CD4-positive, alpha-beta T cell treated with Interleukin-17A for 1 hour (primary cell): ENCODE data around the gene KRTAP22-1.

Experiments used
- DNase-seq: peaks from one replicate; pipeline ENCODE4 v3.0.0-alpha.2; 2020

KRTAP22-1 gene

DNA sequence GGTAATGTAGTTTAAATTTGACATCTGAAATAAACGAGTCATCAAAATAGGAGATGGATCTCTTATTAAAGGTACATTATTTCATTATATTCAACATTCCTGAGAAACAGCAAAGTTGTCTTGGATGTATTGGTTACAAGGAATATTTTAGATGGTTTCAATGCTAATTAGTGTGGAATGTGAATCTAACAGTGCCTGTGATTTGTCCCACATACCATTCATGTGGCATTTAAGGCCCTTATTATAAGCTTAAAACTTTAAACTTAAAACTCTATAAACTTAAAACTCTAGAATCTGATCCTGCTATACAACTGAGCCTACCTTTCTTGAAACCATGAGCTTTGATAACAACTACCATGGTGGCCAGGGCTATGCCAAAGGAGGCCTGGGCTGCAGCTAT is at the start of gene KRTAP22-1:
TSS of gene KRTAP22-1 (plus strand) at position 301 of the 400 bp plus-strand sequence.
- no peak for DNase-seq

DNA sequence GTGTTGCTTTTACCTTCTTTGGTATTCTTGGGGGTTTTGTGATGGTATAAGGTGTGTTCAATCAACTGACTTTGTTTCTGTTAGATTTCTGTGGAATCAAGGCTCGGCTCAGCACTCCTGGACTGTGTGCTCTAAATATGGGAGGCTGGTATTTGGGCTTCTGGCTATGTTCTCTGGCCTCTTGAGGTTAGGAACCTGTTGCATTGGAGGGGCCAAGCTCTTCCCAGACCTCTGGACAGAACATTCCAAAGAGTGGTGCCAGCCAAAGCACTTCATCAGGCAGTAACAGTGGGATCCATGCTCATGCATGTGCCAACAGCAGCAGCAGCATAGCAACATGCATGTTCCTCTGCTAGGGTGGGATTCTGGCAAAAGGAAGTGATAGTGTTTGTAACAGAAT is 48.1 kb upstream of the KRTAP22-1 start:
- no peak for DNase-seq

DNA sequence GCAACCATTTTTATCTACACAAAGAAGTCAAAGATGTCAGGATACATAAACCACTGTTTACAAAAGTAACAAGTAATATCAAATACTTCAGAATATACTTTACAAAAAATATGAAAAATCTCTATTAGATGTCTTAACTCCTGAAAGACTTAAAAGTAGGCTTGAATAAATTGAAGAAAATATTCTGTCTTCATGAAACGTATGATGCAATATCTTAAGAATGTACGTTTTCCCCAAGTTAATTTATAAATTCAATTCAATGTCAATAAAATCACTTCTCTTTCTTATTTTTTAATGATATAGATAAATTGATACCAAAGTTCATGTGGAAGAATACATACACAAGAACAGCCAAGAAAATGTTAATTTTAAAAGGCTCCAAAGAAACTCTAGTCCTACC is 45.8 kb upstream of the KRTAP22-1 start:
- no peak for DNase-seq

DNA sequence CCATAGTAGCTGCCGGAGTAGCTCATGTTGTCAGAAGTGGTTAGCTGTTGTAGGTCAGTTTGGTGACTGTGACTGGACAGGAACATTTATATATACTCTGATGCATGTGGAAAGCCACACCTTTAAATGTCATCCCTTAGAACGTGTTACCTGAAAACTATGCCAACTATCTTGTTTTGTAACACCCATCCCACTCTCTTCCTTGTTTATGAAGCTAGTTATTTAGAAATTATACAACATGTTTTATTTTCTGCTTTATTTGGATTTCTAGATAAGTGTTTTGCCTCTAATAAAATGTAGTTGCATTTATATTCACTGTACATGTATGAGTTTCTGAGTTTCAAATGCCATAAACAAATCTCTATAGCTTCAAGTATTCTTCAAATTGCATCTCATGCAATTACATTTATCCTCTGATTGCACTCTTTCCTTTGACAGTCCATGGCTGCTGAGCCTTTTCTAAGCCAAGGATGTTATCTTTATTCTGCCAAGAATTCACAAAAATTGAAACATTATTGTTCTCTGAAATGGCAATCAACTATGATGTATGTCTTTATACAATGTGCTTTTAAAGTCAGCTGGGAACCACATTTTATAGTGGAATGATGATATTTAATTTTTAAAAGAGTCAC is 39.5 kb upstream of the KRTAP22-1 start, which contains the start of gene KRTAP19-7:
TSS of gene KRTAP19-7 (minus strand) at position 51 of the 632 bp plus-strand sequence. CDS start at position 26, 25 bp downstream.
- DNase-seq, result no peak

DNA sequence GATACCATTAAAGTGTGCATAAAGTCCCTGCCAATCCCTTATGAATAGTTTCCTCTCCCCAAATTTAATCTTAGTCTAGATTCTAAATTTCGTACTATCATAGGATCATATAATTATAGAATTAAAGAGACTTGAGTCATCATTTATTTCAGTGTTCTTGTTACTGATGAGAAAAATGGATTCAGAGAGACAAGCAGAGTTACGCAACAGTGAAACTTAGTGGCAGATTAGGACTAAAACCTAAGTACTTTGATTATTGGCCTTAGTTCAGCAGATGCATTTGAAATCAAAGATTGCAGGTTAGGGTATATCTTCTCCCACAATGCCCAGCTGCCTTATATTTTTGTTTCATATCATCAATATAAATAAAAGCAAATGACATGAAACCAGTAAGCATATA is 38.9 kb upstream of the KRTAP22-1 start:
- DNase-seq, result no peak

DNA sequence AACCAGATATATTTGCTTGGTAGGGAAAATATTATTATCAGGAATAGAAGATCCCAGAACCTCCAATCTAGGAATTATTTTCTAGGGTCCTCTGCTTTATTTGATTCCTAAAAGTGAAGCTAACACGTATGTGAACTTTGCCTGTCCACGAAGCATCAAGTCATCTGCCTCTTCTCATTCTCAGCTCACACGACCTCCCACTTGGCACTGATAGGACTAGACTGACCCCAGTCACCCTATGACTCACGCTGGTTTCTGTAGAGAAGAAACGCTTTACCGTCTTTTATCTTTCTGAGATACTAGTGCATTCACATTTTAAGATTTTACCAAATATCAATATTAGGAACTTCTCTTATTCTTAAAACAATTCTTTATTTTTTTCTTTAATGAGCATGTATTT is 37.8 kb upstream of the KRTAP22-1 start:
- DNase-seq, result no peak

DNA sequence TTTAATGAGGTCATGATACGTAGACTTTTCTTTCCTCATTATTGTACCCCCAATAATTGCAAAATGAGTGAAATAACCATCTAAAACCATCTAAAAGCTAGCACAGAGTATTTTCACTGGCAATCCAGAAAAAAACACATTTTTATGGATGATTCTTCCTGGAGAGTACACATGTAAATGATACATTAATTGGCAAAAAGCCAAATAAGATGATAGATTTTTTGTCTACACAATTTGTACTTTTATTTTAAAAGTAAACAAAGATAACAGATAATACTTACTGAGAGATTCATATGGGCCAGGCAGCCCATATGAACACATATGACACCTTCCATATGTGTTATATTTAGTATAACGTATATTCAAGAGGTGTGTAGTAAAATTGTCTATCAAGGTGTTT is 37.3 kb upstream of the KRTAP22-1 start:
- DNase-seq, result no peak

DNA sequence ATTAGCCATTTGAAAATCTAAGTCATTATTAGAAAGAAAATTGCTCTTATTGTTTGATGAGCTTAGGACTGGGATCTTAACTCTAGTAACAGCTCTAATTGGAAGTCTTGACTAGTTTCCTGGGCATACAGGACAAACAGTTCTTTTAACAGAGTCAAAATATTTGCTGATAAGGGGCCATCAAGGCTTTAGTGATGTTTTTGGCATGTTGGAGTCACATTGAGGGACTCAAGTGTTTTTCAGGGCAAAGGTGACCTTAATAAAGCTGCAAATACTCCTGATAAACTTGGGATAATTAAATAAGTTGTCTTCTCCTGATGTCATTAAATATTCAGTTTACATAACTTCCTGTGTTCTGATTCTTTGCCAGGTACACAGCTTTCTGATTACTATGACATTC is 33.3 kb upstream of the KRTAP22-1 start:
- DNase-seq, result no peak

DNA sequence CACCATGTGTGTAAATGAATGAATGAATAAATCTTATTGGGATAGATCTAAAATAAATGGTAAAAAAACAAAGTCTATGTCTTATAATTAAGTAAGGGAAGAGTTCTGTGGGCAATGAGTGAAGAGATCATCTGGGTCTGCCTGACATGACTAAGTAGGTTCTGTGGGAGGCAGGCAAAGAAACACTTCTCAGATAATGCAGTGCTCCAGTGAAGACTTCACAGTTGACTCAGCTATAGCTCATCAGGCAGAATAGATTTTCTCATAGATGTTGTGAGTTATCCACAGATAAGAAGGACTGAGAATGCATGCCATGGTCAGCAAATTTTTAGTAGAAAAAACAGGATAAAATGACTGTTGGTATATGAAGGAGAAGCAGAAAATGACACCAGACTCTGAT is 23.1 kb upstream of the KRTAP22-1 start:
- DNase-seq, result no peak

DNA sequence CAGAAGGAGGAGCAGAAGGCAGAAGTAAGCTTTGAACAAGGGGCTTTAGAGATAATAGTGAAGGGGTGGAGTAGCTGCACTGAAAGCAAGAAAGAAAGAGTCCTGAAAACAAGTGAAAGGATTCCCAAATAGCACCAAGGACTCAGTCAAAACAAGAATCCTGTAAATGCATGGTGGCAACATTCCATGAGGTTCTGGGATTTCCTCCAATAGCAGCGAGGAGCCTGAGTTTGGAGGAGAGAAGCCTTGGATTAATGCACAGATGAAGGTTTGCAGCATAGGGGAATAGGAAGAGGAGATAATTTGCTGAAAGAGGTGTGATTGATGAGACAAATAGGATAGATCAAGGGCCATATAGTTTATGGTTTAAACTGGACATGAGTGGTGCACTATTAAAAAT is 21.5 kb upstream of the KRTAP22-1 start:
- no peak for DNase-seq

DNA sequence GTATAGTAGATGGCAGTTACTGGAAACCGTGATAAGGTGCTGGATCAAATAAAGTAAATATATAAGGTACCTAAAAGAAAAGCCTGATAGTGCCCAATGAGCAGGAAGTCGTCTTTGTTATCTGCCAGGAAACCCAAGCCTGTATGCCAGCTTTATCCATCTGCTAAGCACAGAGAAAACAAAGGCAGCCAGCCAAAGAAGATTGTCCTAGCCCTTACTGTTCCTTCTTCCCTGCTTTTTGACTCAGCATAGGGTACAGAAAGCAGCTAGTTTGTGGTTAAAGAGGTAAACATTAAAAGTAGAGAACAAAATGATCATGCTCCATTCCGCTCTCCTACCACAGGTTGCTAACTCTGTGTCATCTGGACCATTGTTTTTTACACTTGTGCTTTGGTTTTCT is 20.8 kb upstream of the KRTAP22-1 start:
- DNase-seq, result no peak

DNA sequence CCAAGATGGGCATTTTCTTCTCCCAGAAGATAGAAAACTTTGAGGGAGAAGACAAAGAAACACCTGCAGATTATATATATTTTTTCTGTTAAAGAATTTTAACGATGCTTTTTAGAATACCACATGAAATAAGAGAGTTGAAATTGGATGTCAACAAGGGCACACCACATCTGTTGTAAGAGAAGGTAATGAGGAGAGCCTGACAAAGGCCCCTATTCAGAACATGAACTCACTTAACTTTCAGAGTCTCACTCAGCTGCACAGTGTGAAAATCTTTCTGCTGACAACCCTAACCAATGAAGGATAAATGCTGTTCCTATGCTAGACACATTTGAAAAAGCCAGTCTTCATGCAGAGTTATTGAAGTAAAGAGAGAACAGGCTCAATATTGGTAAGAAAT is 18.0 kb upstream of the KRTAP22-1 start:
- DNase-seq, result no peak

DNA sequence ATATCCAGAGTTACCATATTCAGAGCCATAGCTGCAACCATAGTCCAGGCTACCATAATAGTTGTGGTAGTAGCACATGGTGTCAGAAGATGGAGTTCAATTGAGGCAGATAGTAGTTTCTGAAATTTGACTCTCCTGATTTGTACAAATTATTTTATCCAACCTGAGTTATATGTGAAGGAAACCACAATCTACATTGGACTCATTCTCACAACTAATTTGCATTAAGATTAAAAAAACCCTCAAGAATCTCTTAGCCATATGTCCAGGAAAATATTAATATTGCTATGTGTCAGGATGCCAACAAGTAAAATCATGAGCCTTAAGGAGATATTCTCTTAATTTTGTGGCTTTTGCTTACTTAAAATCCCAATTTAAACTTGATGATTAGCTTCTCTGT is 10.6 kb upstream of the KRTAP22-1 start, which contains the start of gene KRTAP22-2:
TSS of gene KRTAP22-2 (minus strand) at position 101 of the 400 bp plus-strand sequence.
- DNase-seq, result no peak

DNA sequence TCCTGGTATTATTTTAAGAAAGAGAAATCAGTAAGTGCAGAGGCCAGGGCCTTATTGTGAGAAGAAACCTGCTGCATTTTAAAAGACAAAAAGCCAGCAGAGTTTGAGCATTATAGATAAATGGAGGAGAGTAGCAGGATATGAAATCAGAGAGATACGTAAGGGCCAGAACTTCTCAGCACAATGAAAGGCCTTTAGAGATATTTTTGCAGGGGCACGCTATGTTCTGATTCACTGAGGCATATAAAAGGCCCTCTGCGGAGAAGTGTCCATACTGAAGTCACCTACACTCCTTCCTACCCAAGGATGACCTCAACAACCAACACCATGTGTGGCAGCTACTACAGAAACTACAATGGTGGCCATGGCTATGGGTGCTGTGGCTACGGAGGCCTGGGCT is 8.7 kb upstream of the KRTAP22-1 start, which contains the start of gene KRTAP6-3:
TSS of gene KRTAP6-3 (plus strand) at position 301 of the 400 bp plus-strand sequence. CDS start at position 307, 6 bp downstream.
- no peak for DNase-seq

DNA sequence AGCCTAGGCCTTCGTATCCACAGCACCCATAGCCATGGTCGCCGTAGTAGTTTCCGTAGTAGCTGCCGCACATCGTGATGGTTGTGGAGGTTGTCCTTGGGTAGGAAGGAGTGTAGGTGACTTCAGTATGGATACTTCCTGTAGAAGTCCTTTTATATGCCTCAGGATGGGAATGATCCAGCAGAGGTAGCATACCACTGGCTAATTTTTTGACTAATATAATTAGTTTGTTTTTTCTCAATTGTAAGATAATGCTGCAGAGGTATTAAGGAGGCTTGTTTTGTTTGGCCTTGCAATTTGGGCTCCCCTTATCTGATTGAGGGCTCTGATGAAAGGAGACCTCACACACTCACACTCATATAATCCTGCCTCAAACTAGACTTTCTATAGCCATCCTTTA is 2.1 kb upstream of the KRTAP22-1 start, which contains the start of gene KRTAP6-2:
TSS of gene KRTAP6-2 (minus strand) at position 101 of the 400 bp plus-strand sequence. CDS start at position 73, 28 bp downstream.
- DNase-seq, result no peak

DNA sequence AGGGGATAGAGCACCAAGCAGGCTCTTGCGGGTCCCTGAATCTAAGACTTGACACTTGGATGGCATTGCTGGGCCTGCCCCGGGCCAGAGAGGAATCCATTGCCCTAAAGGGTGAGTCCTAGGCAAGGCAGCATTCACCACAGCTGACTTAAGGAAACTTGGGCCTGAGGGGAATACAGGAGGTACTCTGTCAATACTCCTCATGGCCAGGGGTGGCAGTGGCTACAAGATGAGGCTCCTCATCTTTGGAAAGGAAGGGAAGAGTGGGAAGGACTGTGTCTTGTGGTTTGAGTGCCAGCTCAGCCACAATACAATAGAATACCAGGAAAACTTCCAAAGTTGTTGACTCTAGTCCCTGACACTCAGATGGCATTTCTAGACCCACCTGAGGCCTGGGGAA is 5.1 kb downstream of the KRTAP22-1 start:
- no peak for DNase-seq

DNA sequence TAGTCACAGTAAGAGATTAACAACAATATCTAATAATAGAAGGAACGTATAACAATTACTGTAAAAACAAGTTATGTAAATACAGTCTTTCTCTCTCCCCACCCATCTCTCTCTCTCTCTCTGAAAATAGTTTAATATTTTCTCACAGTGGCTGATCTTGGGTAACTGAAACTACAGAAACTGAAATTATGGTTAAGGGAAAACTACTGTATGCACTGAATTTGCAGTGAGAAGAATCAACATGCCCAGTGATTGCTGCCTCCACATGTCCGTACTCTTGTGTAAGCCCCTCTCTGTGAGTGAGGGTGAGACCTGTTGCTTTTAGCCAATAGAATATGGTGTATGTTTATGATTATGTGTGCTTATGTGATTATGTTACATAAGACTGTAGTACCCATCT is 11.2 kb downstream of the KRTAP22-1 start:
- no peak for DNase-seq

DNA sequence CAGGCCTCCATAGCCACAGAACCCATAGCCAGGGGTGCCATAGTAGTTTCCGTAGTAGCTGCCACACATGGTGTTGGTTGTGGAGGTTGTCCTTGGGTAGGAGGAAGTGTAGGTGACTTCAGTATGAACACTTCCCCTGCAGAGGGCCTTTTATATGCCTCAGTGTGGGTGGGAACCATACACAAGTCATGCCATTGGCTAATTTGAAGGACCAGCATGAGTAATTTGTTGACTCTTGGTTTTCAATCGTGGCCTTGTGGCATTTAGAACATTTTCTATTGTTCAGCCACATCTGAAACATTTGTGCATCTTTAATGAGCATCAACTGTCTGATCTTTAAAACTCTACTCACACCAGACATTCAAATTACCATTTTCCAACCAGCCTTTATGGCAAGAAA is 12.9 kb downstream of the KRTAP22-1 start, which contains the start of gene KRTAP6-1:
TSS of gene KRTAP6-1 (minus strand) at position 95 of the 400 bp plus-strand sequence. CDS start at position 69, 26 bp downstream.
- no peak for DNase-seq

DNA sequence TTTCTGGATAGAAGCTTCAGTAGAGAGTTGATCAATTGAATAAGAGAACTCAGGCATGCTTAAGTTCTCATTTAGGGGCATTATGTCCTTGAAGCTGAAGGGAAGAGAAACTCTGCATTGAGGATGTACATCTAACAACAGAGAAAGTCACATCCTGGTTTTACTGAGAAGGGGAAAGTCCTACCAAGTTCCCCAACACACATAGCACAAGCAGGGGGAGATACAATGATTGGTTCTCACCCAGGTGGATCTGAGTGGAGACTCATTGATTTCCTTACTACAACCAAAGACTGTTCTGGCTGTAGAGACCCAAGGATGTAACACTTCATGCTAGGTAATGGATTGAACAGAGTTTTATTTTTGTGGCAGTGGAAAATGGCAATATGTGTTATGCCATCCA is 14.3 kb downstream of the KRTAP22-1 start:
- DNase-seq, result no peak

DNA sequence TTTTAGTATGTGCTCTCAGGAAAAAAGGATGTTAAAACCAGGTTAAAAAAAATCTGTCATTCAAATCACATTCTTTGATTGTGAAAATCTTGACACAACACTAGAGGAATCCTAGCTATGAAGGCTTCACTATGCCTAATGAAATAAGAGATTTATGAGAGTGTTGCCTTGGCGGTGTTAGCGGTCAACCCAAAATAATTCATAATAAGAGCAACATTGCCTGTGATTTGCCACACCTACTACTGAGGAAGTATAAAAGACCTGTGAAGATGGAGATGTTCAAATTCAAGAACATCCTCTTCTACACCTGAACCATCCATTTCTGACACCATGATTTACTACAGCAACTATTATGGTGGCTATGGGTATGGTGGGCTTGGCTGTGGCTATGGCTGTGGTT is 15.2 kb downstream of the KRTAP22-1 start, which contains the start of gene KRTAP20-1:
TSS of gene KRTAP20-1 (plus strand) at position 301 of the 400 bp plus-strand sequence. CDS start at position 331, 30 bp downstream.
- no peak for DNase-seq

DNA sequence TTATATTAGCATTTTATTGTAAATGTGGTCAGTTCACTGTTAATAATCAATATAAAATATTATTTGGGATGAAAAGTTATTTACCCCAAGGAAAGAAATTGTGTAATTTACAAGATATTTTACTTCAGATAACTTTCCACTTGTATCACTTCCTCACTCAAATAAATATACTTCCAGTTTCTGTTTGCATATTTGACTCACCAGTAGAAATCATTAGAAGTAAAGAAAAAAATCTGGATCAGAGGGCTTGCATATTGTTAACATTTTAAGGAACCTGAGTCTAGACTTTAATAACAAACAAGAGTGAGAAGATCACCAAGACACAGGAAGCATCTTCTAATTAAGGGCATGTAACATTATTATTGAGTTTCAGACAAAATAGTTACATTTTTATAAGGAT is 19.2 kb downstream of the KRTAP22-1 start:
- no peak for DNase-seq

DNA sequence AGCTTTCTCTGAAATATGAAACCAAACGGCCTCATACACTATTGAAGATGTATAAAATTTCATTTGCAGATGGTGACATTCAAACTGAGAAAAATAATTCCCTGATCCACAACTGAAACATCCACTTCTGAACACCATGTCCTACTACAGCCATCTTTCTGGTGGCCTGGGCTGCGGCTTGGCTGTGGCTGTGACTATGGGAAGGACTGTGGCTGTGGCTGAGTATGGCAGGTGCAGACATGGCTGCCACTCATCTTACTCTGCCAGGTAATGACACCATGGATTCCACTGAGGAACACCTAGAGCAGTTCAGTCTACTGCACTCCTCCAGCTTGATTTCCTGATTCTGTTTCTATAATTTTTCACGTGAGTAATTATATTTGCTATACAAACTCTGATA is 19.6 kb downstream of the KRTAP22-1 start, which contains the start of gene KRTAP20-4:
TSS of gene KRTAP20-4 (plus strand) at position 106 of the 400 bp plus-strand sequence.
- no peak for DNase-seq

DNA sequence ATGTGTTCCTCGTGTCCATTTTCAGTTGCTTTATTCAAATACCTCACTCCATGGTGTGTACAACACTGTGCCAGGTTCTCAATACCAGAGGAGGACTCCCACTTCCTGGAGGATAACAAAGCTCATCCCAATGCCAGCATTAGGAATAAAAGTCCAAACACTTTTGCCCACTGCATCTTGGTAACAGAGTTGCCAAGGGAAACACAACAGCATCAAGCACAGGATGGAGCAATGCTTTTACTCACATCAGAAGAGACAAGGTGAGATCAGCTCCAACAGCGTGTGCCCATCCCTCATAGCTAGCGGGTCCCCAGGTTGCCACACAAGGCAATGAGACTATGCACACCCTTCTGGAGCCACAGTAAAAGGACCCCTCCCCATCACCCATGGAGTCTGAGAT is 22.5 kb downstream of the KRTAP22-1 start:
- DNase-seq, result no peak

DNA sequence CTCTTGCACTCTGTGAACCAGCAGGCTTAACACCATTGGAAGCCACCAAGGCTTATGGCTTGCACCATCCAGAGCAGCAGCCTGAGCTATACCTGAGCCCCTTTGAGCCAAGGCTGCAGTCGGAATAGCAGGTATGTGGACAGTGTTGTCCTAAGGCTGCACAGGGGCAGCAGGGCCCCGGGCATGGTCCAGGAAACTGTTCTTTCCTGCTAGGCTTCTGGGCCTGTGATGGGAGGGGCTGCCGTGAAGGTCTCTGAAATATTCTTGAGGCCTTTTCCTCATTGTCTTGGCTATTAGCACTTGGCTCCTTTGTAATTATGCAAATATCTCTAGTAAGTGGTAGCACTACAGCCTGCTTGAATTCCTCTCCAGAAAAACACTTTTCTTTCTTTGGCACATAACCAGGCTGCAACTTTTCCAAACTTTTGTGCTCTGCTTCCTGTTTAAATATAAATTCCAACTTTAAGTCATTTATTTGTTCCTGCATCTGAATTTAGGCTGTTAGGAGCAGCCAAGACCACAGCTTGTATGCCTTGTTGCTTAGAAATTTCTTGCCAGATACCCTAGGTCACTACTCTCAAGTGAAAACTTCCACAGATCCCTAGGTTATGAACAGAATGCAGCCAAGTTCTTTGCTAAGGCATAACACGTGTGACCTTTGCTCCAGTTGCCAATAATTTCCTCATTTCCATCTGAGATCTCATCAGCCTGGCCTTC is 24.7 kb downstream of the KRTAP22-1 start:
- DNase-seq, result no peak
